GM12873 (cell line): Measurements from ENCODE around the gene SORCS1.

Experiments
- TF ChIP-seq, protein P1 (sequence below): IDR thresholded peaks from 2 replicates; pipeline ENCODE4 v1.5.1; 2012; ENCODE audit warnings: low read depth, mild to moderate bottlenecking, moderate library complexity, low read length, control low read depth; ENCODE audit not compliant: insufficient read depth; ENCODE audit errors: missing control alignments

Gene SORCS1

GRCh38 chr10:106637873-106638272, 526.6 kb downstream of the SORCS1 start:
- TF ChIP-seq, protein P1, sequence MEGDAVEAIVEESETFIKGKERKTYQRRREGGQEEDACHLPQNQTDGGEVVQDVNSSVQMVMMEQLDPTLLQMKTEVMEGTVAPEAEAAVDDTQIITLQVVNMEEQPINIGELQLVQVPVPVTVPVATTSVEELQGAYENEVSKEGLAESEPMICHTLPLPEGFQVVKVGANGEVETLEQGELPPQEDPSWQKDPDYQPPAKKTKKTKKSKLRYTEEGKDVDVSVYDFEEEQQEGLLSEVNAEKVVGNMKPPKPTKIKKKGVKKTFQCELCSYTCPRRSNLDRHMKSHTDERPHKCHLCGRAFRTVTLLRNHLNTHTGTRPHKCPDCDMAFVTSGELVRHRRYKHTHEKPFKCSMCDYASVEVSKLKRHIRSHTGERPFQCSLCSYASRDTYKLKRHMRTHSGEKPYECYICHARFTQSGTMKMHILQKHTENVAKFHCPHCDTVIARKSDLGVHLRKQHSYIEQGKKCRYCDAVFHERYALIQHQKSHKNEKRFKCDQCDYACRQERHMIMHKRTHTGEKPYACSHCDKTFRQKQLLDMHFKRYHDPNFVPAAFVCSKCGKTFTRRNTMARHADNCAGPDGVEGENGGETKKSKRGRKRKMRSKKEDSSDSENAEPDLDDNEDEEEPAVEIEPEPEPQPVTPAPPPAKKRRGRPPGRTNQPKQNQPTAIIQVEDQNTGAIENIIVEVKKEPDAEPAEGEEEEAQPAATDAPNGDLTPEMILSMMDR, result no peak

GRCh38 chr10:106636766-106637491, 527.6 kb downstream of the SORCS1 start:
- TF ChIP-seq, protein P1, result no peak

- TF ChIP-seq, protein P1, result no peak
Measured at GRCh38 chr10:106635947-106636346, 528.6 kb downstream of the SORCS1 start.

- TF ChIP-seq, protein P1, result no peak
Measured at GRCh38 chr10:106631016-106631702, 533.3 kb downstream of the SORCS1 start.

- TF ChIP-seq, protein P1, result no peak
Measured at GRCh38 chr10:106626371-106626770, 538.1 kb downstream of the SORCS1 start.

- TF ChIP-seq, protein P1, result no peak
Measured at GRCh38 chr10:106625751-106626150, 538.8 kb downstream of the SORCS1 start.

GRCh38 chr10:106619346-106619745, 545.2 kb downstream of the SORCS1 start:
- TF ChIP-seq, protein P1, result no peak
